Frontal cortex (tissue), 4 donors: ENCODE data around the gene PNMA8A. TPM values are rescaled to one million over a fixed set of nuclear protein-coding genes. Genes with fewer than 3 reads are reported as not detected.

Source experiments
- DNase-seq, 2 donors: peaks; one replicate each; pipeline ENCODE4 v3.0.0; 2012; ENCODE audit warnings: low spot score in 2 of 2
- FAIRE-seq: peaks from 2 replicates; lab custom pipeline; 2012; peaks lifted over from hg19 to GRCh38; lab: Jason Lieb, UNC
- total RNA-seq: library from RNA; depleted of rRNA; stranded (reverse); fragments of >200 nt; gene quantifications from one replicate; pipeline ENCODE4 v1.2.3, GENCODE V29; 2014
- donor health status: control.
- donor health status: control.
- donor health status: control.

PNMA8A gene
- total RNA-seq, 1 donor from 2014 or later, result 68.1 TPM

DNA sequence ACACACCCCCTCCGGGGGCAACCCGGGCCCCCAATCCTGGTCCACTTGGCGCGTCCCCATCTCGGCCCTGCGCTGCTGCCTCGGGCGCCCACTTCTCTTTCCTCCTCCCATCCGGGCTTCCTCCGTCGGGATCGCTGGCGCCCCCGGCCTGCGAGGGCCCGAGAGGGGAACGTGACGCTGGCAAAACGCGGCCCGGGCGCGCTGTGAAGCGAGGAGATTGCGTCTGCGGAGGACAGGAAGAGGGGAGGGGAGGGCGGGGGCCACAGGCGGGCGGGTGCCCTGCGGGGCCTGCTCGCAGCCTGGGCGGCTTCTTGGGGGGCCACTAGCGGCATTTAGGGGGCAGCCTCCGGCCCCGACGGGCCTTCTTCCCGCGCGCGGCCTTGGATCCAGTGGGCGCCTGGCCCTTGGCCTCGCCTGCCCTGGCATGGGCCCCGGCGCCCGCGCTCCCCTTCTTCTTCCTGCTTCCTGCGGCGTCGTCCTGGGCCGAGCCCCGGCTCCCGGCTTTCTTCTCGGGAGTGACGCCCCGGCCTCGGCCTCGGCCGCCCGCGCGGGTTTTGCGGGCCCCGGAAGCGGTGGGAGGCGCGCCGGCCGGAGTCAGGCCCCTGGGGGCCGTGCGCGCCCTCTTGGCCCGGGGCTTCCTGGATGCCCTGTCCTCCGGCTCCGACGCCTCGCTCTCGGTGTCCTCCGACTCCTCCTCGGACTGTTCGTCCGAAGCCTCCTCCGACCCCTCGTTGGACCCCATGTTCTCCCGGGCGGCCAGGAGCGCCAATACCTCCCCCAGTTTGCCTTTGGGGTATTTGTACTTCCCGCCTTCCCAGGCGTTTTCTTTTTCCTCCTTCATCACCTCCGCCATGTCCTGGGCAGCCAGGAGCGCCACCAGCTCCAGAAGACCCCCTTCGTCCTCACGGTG, 22.1 kb upstream of the PNMA8A start:
- DNase-seq (peak; percentile 44 to 47), FAIRE-seq (no peak)

GRCh38 chr19:46492841-46493235, 21.5 kb upstream of the PNMA8A start:
- peak in 1 of 2 donors; percentile 40 for DNase-seq
- FAIRE-seq, result no peak

DNA sequence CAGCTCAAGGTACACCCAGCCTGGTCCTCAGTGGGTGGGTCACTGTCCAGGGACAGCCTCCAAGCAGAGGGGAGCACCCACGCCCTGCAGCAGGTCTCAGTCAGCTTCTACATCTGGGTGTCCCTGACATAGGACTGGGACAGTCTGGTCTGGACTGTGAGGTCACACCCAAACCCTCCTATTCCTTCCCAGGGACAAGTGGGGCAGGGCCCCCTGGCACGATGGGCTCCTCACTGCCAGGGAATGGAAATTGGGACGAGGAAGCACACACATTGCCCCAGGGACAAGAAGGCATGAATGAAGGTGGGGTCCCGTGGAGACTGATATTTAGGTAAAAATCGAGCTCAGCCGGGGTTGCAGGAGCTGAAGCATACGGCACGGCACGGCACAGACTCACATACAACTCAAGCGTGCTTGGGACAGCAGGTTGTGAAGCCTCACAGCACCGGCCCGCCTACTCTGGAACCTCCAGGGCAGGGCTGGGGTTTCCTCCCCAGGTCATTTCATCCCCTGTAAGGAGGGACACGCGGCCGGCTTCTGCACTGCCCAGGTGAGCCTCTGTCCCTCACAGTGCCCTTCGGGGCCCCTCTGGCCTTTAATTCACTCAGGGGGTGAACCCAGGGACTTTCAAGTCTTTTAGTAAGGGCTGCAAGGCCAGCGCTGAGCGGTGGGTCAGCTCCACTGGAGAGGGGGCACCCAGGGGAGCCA, 20.8 kb upstream of the PNMA8A start:
- DNase-seq (no peak), FAIRE-seq (no peak)

- FAIRE-seq, result no peak
- no peak for DNase-seq
These were observed 19.4 kb upstream of the PNMA8A start for GRCh38 chr19:46490774-46491173.

DNA sequence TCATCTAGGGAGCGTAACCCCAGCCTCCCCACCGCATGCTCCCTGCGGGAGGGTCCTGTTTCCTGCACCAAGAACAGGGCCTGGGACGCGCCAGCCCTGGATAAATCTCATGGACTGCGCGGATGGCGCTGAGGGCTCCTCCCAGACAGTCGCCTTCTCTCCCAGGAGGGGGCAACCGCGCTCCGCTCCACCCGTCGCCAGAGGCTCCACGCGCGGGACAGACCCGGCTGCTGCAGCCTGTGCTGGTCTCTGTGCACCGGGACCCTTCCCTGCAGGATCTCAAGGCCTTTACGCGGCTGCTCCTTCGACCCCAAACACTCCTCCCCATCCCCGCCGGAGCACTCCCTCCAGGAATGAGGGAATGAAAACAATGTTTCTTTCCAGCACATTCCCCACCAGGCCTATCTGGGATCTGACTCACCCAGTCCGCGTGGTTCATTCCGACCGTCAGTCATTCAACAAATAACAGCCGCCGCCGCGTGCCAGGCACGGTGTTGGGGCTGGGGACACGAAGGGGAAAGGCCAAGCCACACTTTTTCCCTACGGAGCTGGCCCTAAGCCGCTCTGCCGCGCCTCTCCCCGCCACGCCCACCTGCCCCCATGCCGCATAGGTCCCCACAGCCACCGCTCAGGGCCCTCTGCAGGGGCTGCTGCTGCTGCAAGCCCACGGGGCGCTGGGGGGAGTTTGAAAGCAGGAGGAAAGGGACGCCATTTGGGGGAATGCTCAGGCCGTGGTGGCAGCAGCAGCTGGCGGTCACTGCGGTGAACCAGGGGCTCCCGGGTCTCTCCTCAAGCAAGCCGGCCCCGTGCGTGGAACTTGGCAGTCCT, 18.3 kb upstream of the PNMA8A start:
- FAIRE-seq (no peak), DNase-seq (peak in 1 of 2 donors; percentile 72)

DNA sequence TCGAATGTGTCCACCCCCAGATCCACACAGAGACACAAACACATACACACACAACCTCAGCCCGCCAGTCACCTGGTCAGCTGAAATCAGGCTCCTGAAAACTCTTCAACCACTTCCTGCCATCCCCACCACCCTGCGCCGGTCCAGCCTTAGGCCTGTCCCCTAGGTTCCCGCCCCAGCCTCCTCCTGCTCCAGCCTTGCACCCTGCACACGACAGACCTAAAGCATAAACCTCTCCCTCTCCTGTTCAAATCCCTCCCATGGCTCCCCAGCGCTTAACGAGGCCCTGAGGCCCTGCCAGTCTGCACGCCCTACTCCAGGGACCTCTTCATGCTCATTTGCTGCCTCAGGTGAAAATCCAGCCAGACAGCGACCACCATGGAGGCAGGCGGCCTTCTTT, 17.2 kb upstream of the PNMA8A start:
- FAIRE-seq (no peak), DNase-seq (no peak)

DNA sequence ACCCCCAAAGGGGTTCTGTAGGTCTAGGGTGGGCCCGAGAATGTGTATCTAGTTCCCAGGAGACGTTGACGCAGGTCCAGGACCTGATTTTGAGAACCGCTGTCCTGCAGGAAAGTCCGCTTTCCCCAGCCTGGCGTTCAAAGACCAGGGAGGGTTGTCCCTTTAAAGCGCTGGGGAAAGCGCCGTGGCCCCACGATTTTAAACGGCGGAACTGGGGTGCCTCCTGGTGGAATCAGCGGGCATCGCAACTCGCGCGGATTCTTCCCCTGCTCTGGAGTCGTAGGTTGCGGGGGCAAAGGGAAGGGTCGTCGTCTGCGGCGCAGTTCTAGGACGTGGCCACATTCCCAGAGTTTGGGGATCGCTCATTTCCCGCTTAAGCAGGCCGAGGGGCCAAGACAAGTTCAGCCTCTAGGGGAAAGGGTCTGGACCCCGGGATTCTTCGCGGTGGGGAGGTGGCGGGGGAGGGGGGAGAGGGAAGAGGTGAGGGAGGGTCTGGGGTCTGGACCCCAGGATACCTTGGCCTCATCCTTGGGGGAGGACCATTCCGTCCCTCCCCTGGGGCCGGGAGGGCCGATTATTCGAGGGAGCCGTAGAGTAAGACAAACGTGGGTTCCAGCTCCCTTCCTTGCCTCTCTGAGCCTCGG, 16.6 kb upstream of the PNMA8A start:
- no peak for FAIRE-seq
- peak; percentile 80 to 84 for DNase-seq

GRCh38 chr19:46487178-46487801, 15.9 kb upstream of the PNMA8A start:
- FAIRE-seq, result no peak
- no peak for DNase-seq

DNA sequence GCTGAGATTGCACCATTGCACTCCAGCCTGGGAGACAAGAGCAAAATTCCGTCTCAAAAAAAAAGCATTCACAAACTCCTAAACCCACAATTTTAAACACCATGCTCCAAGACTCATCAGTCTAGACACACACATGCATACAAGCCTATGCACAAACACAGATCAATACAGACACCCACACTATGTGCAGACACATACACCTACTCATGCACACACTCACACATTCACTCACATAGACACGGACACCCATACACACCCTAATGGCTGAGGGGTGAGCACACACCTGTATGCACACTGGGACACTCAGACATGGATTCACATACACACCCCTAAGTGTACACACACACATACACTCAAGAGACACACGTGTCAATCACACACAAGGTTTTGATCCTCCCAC, 15.0 kb upstream of the PNMA8A start:
- FAIRE-seq (no peak), DNase-seq (no peak)

DNA sequence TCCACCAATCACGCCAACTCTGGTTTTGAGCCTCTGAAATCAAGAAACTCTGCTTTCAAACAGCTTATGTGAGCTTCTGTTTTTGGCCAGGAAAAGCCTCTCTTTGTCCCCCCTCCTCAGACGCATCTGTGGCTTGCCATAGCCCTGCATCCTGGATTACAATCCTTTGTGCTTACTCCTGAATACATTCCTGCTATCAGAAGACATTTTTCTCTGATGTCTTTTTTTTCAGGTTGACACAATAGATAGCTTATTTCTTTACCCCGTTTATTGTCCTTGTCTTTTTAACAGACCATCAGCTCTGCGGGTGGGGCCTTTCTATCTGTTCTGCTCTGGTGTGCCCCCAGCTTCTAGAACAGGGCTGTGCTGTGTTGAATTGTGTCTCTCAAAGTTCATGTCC, 13.3 kb upstream of the PNMA8A start:
- DNase-seq (no peak), FAIRE-seq (no peak)

DNA sequence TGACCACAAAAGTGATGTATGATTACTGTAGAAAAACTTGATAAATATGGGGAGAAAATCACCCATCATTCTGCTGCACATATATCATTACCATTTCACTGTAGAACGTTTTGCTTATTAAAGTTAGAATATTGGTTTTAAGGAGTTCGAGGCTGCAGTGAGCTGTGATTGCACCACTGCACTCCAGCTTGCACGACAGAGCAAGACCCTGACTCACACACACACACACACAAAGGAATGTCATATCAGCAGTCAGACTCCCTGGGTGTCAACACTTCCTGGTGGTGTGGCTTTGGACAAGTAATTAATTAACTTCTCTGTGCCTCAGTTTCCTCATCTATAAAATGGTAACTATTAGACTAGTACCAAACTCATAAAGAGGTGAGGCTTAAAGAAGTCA, 11.3 kb upstream of the PNMA8A start:
- FAIRE-seq, result no peak
- no peak for DNase-seq

DNA sequence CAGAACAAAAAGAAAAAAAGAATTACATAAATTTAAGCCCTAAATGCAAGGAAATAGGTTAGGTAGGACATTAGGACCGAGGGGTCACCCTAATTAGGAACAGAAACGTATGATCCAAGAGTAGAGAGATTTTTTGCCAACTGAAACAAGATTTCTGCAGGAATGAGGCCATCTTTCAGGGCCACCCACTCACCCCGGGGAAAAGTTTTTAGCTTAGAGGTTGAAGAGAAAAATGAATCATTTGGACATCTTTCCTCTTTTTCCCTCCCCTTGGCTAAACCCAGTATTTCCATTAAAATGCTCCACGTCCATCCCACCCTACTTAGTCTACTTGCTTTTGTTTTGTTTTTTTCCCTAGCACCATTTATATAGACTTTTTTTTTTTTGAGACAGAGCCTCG, 10.6 kb upstream of the PNMA8A start:
- no peak for FAIRE-seq
- no peak for DNase-seq

- DNase-seq, result no peak
- no peak for FAIRE-seq
These were observed 10.0 kb upstream of the PNMA8A start for GRCh38 chr19:46481223-46481848.

GRCh38 chr19:46480415-46480814, 9.1 kb upstream of the PNMA8A start:
- DNase-seq (no peak), FAIRE-seq (no peak)

DNA sequence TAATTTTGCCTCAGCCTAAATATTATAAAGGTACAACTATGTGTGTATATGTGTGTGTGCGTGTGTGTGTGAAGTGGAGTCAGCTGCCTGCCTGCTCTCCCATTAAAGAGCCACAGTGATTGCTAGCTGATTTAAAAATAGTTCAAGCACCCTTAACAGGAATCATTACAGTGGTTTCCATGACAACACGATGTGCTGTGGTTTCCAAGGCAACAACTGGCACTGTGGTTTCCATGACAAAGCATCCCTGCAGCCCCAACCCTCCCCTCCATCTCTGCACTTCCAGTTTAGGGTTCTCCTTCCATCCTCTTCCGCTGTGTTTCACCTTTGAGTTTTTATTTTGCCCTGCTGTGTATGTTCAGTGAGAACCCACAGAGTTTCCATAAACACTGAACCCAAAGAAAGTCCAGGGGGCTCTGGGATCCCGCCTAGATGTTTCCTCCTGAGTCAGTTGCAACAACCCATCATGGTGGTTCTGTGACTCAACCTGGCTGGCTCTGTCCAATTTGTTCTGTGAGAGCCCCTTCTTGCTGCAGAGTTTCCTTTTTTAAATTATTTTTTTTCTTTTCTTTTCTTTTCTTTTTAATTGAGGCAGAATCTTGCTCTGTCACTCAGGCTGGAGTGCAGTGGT, 7.1 kb upstream of the PNMA8A start:
- DNase-seq, result no peak

GRCh38 chr19:46475986-46476385, 4.6 kb upstream of the PNMA8A start:
- FAIRE-seq, result no peak
- DNase-seq, result no peak

More for the DNA sequence above, 7.1 kb upstream of the PNMA8A start:
- no peak for FAIRE-seq

GRCh38 chr19:46474211-46474610, 2.8 kb upstream of the PNMA8A start:
- FAIRE-seq (no peak), DNase-seq (no peak)

DNA sequence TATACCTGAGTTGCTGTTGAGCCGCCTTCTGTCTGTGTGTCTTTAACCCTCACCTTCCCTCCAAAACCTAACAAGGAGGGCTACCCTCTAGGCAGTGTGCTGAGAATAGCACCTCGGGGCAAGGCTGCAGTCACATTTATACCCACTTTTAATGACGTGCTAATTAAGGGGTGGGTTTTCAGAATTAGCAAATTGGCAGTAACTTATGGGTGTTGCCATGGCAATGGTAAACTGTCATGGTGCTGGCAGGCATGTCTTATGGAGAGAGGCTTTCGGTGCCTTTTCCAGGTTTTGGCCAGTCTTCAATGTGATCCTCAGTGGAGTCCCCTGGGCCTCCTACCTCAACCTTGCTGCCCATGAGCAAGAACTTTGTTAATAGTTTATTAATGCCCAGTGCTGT, 1.2 kb upstream of the PNMA8A start:
- FAIRE-seq (no peak), DNase-seq (no peak)
